HEK293T (cell line): ENCODE data around the gene BBX.

Source experiments
- CTCF ChIA-PET: fragments of 350-600 bp; formaldehyde crosslinking; extraction: SDS; loops from one replicate; lab custom pipeline; 2021; ENCODE audit warnings: antibody characterized with exemption, inconsistent platforms; lab: Yijun Ruan, JAX
- POLR2A ChIA-PET: fragments of 350-600 bp; formaldehyde crosslinking; extraction: SDS; loops from one replicate; lab custom pipeline; 2020; ENCODE audit warnings: antibody characterized with exemption, inconsistent platforms; lab: Yijun Ruan, JAX
- DNase-seq: peaks from one replicate; pipeline ENCODE4 v3.0.0; 2012; ENCODE audit warnings: mixed read lengths; ENCODE audit errors: extremely low spot score
- ARNT ChIP-seq: fragments of 450-650 bp; IDR thresholded peaks from 2 replicates; pipeline ENCODE4 v1.6.1; 2017; ENCODE audit warnings: mild to moderate bottlenecking
- BHLHE40 ChIP-seq: fragments of 450-650 bp; IDR thresholded peaks from 2 replicates; pipeline ENCODE4 v1.6.1; 2016; ENCODE audit warnings: mild to moderate bottlenecking, moderate library complexity, borderline replicate concordance
- CTBP1 ChIP-seq: fragments of 450-650 bp; IDR thresholded peaks from 2 replicates; pipeline ENCODE4 v1.6.1; 2016; ENCODE audit warnings: borderline replicate concordance
- ELF4 ChIP-seq: fragments of 450-650 bp; IDR thresholded peaks from 2 replicates; pipeline ENCODE4 v1.6.1; 2017; ENCODE audit warnings: antibody characterized with exemption
- FOXA1 ChIP-seq: fragments of 450-650 bp; IDR thresholded peaks from 2 replicates; pipeline ENCODE4 v1.6.1; 2016; ENCODE audit warnings: mild to moderate bottlenecking
- FOXK2 ChIP-seq: fragments of 450-650 bp; IDR thresholded peaks from 2 replicates; pipeline ENCODE4 v1.6.1; 2016; ENCODE audit warnings: mild to moderate bottlenecking
- FOXM1 ChIP-seq: fragments of 450-650 bp; IDR thresholded peaks from 2 replicates; pipeline ENCODE4 v1.6.1; 2017; ENCODE audit warnings: mild to moderate bottlenecking, borderline replicate concordance
- HDGF ChIP-seq: fragments of 450-650 bp; IDR thresholded peaks from 2 replicates; pipeline ENCODE4 v1.6.1; 2017; ENCODE audit warnings: antibody characterized with exemption, borderline replicate concordance
- L3MBTL2 ChIP-seq: fragments of 450-650 bp; conservative IDR thresholded peaks from 2 replicates; pipeline ENCODE4 v1.6.1; 2016; ENCODE audit warnings: mild to moderate bottlenecking
- LEF1 ChIP-seq: fragments of 450-650 bp; IDR thresholded peaks from 2 replicates; pipeline ENCODE4 v1.6.1; 2017; ENCODE audit warnings: mild to moderate bottlenecking, borderline replicate concordance
- NFRKB ChIP-seq: fragments of 450-650 bp; IDR thresholded peaks from 2 replicates; pipeline ENCODE4 v1.6.1; 2016; ENCODE audit warnings: mild to moderate bottlenecking, moderate library complexity
- PKNOX1 ChIP-seq: fragments of 450-650 bp; IDR thresholded peaks from 2 replicates; pipeline ENCODE4 v1.6.1; 2016
- SP1 ChIP-seq: fragments of 450-650 bp; IDR thresholded peaks from 2 replicates; pipeline ENCODE4 v1.6.1; 2017
- SUZ12 ChIP-seq: fragments of 450-650 bp; IDR thresholded peaks from 2 replicates; pipeline ENCODE4 v1.6.1; 2016; ENCODE audit warnings: mild to moderate bottlenecking
- TARDBP ChIP-seq: fragments of 450-650 bp; IDR thresholded peaks from 2 replicates; pipeline ENCODE4 v1.6.1; 2016
- ZNF384 ChIP-seq: fragments of 450-650 bp; IDR thresholded peaks from 2 replicates; pipeline ENCODE4 v1.6.1; 2016

The BBX gene

DNA sequence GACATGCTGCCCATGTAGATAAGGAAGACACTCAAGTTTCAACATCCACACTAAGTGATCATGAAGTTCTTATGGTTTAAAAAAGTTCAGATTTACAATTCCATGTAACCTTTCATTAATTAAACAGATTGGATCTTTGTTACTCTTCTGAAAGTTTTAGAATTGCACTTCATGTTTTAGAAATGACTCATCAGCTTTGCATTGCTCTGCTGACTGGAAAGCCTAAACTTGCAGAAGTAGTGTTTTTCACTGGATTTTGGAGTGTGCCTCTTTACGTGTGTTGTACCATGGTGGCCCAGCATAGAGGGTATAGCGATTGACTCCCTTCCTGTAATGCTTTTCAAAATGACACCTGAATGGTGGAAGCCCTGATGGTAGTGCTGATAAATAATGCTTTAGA is 157.9 kb downstream of the BBX start:
- no peak for TF ChIP-seq L3MBTL2
- no peak for TF ChIP-seq HDGF
- TF ChIP-seq ARNT = no peak
- CTCF ChIA-PET = interaction anchor here (0.6 to 1.6 kb wide), 2 partner anchors 21 to 232 kb away, joined by 3 read pairs; no protein-coding TSS in a partner anchor
- POLR2A ChIA-PET = no interaction called here
- no peak for DNase-seq

DNA sequence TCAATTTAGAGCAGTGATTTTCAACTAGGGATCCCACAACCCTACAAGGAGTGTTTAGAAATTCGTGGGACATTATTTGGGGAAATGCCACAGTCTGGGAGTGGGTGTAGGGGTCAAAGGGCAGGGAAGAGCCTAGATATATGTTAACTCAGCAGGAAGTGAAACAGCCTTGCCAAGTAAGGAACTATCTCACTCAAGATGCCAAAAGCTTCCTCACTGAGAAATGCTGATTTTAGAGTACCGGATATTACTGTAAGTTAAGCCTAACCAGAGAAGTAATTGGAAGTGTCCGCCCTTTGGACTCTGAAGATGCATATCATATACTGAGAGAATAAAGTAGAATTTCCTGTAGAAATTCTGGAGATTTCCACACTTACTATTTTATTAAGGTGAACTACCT is 158.6 kb downstream of the BBX start:
- TF ChIP-seq NFRKB (no peak), SUZ12 (no peak), BHLHE40 (no peak), HDGF (no peak), LEF1 (no peak), CTBP1 (no peak), TARDBP (no peak), ARNT (no peak), ELF4 (no peak), FOXA1 (no peak)
- ChIA-PET POLR2A (no interaction called here), CTCF (interaction anchor here (1.6 kb wide), 1 partner anchor 21 kb away, joined by 3 read pairs; no protein-coding TSS in a partner anchor)
- DNase-seq = no peak

- CTCF ChIA-PET = no interaction called here
- POLR2A ChIA-PET = no interaction called here
- no peak for TF ChIP-seq ELF4
- DNase-seq = no peak
These were observed 159.8 kb downstream of the BBX start for GRCh38 chr3:107682580-107682979.

- POLR2A ChIA-PET = no interaction called here
- no peak for DNase-seq
- TF ChIP-seq PKNOX1 (peak; percentile 87), HDGF (no peak), L3MBTL2 (no peak)
- CTCF ChIA-PET = interaction anchor here (1.4 kb wide), 1 partner anchor 8 kb away, joined by 5 read pairs; no protein-coding TSS in a partner anchor
These were observed 160.7 kb downstream of the BBX start for GRCh38 chr3:107683447-107683846.

DNA sequence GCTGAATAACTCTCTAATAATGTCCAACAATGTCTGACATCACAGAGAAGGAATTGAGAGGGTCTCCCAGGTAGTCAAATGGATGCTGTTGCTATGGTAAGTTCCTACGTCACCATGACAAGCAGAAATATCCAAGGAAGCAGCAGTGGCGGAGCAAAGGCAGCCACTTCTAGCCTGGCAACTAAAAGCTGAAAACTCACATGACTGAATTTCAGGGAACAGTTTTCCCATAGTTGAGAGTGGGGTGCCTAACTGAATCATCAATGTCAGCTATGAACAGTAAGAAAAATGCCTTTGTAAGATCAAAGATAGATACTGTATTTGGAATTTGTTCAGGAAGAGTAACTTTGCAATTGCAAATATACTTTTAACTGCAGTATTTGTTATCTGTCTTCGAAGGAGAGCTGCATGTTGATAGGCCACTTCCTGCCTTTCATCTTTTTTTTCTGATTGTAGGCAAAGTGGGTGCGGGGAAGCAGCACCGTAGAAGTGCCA is 161.7 kb downstream of the BBX start:
- ChIA-PET POLR2A (interaction anchor here (1.0 kb wide), 1 partner anchor 13 kb away, joined by 3 read pairs; no protein-coding TSS in a partner anchor), CTCF (interaction anchor here (0.7 to 1.4 kb wide), 2 partner anchors 9 to 35 kb away, joined by 3 to 5 read pairs; no protein-coding TSS in a partner anchor)
- TF ChIP-seq FOXM1 (no peak), TARDBP (no peak), PKNOX1 (no peak), L3MBTL2 (no peak), HDGF (no peak), FOXA1 (no peak), LEF1 (no peak), ARNT (no peak), FOXK2 (no peak), BHLHE40 (no peak)
- no peak for DNase-seq

DNA sequence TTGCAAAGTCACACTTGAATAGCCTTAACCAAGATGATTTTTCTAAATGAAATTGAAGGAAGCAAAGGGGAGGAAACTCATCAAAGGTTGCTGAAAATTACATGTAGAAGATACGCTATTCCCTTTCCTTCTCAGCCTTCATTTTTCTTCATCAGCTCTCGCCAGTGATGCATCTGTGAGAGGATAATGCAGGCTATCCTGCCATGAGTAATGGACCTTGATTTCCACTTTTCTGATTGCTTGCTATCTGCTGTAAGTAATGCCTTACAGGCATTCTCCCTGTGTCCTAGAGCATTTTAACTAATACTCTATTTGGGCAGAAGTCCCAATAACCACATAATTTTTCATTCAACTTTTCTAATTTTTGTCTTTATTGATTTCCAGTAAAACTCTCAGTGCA is 162.6 kb downstream of the BBX start:
- ChIA-PET CTCF (no interaction called here), POLR2A (no interaction called here)
- DNase-seq = no peak
- TF ChIP-seq L3MBTL2 (no peak), SP1 (no peak), SUZ12 (no peak), HDGF (no peak), LEF1 (no peak), NFRKB (no peak), BHLHE40 (no peak), CTBP1 (no peak), PKNOX1 (no peak), FOXM1 (no peak), ELF4 (no peak), TARDBP (no peak), ZNF384 (no peak), FOXA1 (no peak), ARNT (no peak), FOXK2 (no peak)

DNA sequence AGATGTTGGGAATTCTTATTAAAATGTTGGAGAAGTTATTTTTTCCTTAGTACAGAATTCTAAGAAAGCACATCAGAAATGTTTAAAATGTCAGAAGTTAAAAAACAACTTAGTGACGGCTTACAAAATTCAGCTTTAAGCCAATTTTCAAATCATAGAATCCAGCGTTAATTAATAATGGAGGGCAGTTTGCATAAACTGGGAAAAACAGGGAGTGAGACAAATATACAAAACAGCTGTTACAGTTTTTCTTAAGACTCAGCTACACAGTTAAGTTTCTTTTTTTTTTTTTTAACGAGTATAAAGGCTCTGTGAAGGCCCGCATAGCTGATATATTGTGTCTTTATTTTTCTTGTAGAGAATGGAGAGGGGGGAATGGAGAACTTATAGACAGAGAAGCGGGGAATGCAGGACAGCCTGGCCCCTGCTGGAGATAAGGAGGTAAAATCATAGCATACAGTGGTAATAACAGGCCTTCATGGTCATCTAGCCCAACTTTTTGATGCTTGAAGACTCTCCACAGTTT is 164.4 kb downstream of the BBX start:
- ChIA-PET CTCF (interaction anchor here (1.0 kb wide), 1 partner anchor 9 kb away, joined by 3 read pairs; no protein-coding TSS in a partner anchor), POLR2A (no interaction called here)
- no peak for DNase-seq
- no peak for TF ChIP-seq PKNOX1
- TF ChIP-seq CTBP1 = no peak
- no peak for TF ChIP-seq LEF1
- TF ChIP-seq FOXM1 = no peak
- no peak for TF ChIP-seq FOXK2
- no peak for TF ChIP-seq ELF4
- no peak for TF ChIP-seq L3MBTL2
- no peak for TF ChIP-seq ARNT
- no peak for TF ChIP-seq HDGF
- TF ChIP-seq BHLHE40 = no peak
- TF ChIP-seq TARDBP = no peak
- no peak for TF ChIP-seq SUZ12
- no peak for TF ChIP-seq ZNF384
- no peak for TF ChIP-seq FOXA1
